Activated CD4-positive, alpha-beta T cell treated with anti-CD3 and anti-CD28 coated beads for 1 hour (primary cell): ENCODE results near the gene ALG1L2.
"Not testable (repeated sequence)": the region's sequence is repeated elsewhere in the genome, so short reads cannot be mapped to it uniquely, and the experiment has no call there.

ENCODE experiments used
- DNase-seq: peaks from one replicate; pipeline ENCODE4 v3.0.0-alpha.2; 2020

ALG1L2 gene

GRCh38 chr3:130094491-130094941 is 12.9 kb downstream of the ALG1L2 start:
- not testable (repeated sequence) for DNase-seq

- not testable (repeated sequence) for DNase-seq
These were observed 14.2 kb downstream of the ALG1L2 start for GRCh38 chr3:130095858-130096257.

- not testable (repeated sequence) for DNase-seq
These were observed 15.5 kb downstream of the ALG1L2 start for GRCh38 chr3:130097096-130097495.

- DNase-seq, result not testable (repeated sequence)
These were observed 16.3 kb downstream of the ALG1L2 start for GRCh38 chr3:130097690-130098638.

GRCh38 chr3:130098639-130099385 is 17.2 kb downstream of the ALG1L2 start:
- not testable (repeated sequence) for DNase-seq

GRCh38 chr3:130102545-130102944 is 20.9 kb downstream of the ALG1L2 start:
- not testable (repeated sequence) for DNase-seq

GRCh38 chr3:130104191-130104590 is 22.6 kb downstream of the ALG1L2 start:
- DNase-seq, result not testable (repeated sequence)

- not testable (repeated sequence) for DNase-seq
These were observed 25.8 kb downstream of the ALG1L2 start for GRCh38 chr3:130107333-130107995.

GRCh38 chr3:130108836-130109585 is 27.4 kb downstream of the ALG1L2 start:
- not testable (repeated sequence) for DNase-seq

- not testable (repeated sequence) for DNase-seq
These were observed 28.9 kb downstream of the ALG1L2 start for GRCh38 chr3:130110386-130111169.

GRCh38 chr3:130111185-130111864 is 29.7 kb downstream of the ALG1L2 start:
- peak; percentile 98 for DNase-seq

- DNase-seq, result peak; percentile 98
These were observed 30.5 kb downstream of the ALG1L2 start for GRCh38 chr3:130111865-130112747.

GRCh38 chr3:130112748-130113073 is 31.1 kb downstream of the ALG1L2 start:
- not testable (repeated sequence) for DNase-seq

- not testable (repeated sequence) for DNase-seq
These were observed 33.8 kb downstream of the ALG1L2 start for GRCh38 chr3:130115400-130115799.

GRCh38 chr3:130117933-130118332 is 36.3 kb downstream of the ALG1L2 start:
- DNase-seq, result no peak

- DNase-seq, result not testable (repeated sequence)
These were observed 38.2 kb downstream of the ALG1L2 start for GRCh38 chr3:130119824-130120223.

- not testable (repeated sequence) for DNase-seq
These were observed 38.7 kb downstream of the ALG1L2 start for GRCh38 chr3:130120291-130120690.

GRCh38 chr3:130122891-130123775 is 41.5 kb downstream of the ALG1L2 start:
- not testable (repeated sequence) for DNase-seq

- not testable (repeated sequence) for DNase-seq
These were observed 43.8 kb downstream of the ALG1L2 start for GRCh38 chr3:130125406-130125805.
